Measurements from ENCODE around the gene ARPC2. TPM values are rescaled to one million over a fixed set of nuclear protein-coding genes. Genes with fewer than 3 reads are reported as not detected.
"Not testable (repeated sequence)": the region's sequence is repeated elsewhere in the genome, so short reads cannot be mapped to it uniquely, and the experiment has no call there.

Gene ARPC2
- 100 to 1,000 TPM; 150 to 426 TPM for polyA plus RNA-seq

DNA sequence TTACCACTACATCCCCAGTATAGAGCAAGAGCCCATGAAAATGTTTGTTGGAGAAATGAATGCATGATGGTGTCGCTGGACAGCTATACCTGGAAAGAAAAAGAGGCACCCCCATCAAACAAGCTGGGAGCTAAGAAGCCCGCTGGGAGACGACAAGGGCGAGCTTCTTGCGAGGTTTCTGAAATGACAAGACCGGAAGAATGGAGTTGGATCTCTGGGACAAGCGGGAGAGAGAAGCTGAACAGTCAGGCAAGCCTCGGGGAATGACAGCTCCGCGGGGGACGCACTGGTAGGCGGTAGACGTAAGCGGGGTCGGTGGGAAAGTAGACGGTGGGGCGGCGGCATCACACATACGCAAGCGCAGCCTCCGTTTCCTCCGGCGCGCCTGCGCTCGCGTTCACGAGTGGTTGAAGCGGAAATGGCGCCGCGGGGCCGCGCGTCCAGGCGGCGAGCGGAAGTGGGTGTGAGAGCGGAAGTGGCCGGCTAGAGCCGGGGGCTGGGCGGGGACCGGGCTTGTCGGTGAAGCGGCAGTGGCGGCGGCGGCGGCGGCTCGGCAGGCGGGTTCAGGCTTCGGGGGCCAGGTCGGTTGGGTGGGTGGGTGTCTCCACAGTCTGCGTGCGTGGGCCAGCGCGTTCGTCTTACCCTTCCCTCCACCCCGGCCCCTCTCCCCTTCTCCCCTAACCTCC lies at the start of gene ARPC2:
Gene ARPC2, plus strand, starts transcription at position 516 of the 686 bp plus-strand sequence. CDS start 282 bp downstream, outside the sequence.
- Histone ChIP-seq H3K36me3 (ENCODE audit: control insufficient read depth in 2 of 2, insufficient read depth in 2 of 2, low read length in 1 of 2) (peaks cover 0 to 2% of the 10 kb centered on the region in 2 donors), H3K4me1 (ENCODE audit: control insufficient read depth in 2 of 2, insufficient read depth in 2 of 2, low read length in 1 of 2) (peaks cover 0 to 2% of the 10 kb centered on the region in 2 donors), H3K9me3 (ENCODE audit: control insufficient read depth in 2 of 2, insufficient read depth in 1 of 2, low read depth in 1 of 2, low read length in 1 of 2) (no peaks in the 10 kb centered on the region), H3K27me3 (ENCODE audit: control insufficient read depth in 1 of 2, insufficient read depth in 2 of 2, low read length in 2 of 2) (no peaks in the 10 kb centered on the region), H3K4me3 (ENCODE audit: low read depth in 1 of 2, low read length in 2 of 2) (peak within 1 kb of the TSS; percentile 89 to 99), H3K27ac (ENCODE audit: low read depth in 2 of 2, low read length in 1 of 2) (peak within 1 kb of the TSS; percentile 99 to 100)
- WGBS, 2 donors, result 0% methylated on average over 41 to 60 of the region's 60 CpGs

DNA sequence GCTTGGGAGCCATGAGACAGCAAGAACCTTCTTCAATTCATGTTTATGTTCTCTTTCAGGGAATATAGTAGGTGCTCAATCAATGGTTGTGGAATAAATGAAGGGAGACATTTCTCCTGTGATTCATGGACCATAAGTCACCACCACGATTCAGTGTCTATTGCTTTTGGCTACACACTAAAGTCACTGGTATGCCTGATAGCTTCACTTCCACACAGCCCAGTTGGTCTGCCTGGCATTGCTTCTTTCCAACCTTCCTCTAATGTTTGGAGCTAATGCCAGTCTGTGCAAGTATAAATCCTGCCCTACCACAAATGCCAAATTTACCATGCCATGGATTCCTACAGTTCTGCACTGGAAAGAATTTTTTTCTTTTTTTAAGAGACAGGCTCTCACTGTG lies 49.0 kb upstream of the ARPC2 start:
- H3K9me3 ChIP-seq (ENCODE audit: control insufficient read depth in 2 of 2, insufficient read depth in 1 of 2, low read depth in 1 of 2, low read length in 1 of 2), result no peaks in the 10 kb centered on the region
- H3K36me3 ChIP-seq (ENCODE audit: control insufficient read depth in 2 of 2, insufficient read depth in 2 of 2, low read length in 1 of 2), result no peaks in the 10 kb centered on the region
- H3K4me1 ChIP-seq (ENCODE audit: control insufficient read depth in 2 of 2, insufficient read depth in 2 of 2, low read length in 1 of 2), result peaks cover 0 to 6% of the 10 kb centered on the region in 2 donors
- WGBS, 2 donors, result 32 to 52% methylated on average over 1 of the region's 1 CpG
- no peak overlapping the region for H3K4me3 ChIP-seq (ENCODE audit: low read depth in 1 of 2, low read length in 2 of 2)
- H3K27ac ChIP-seq (ENCODE audit: low read depth in 2 of 2, low read length in 1 of 2), result no peak overlapping the region
- H3K27me3 ChIP-seq (ENCODE audit: control insufficient read depth in 1 of 2, insufficient read depth in 2 of 2, low read length in 2 of 2), result no peaks in the 10 kb centered on the region

DNA sequence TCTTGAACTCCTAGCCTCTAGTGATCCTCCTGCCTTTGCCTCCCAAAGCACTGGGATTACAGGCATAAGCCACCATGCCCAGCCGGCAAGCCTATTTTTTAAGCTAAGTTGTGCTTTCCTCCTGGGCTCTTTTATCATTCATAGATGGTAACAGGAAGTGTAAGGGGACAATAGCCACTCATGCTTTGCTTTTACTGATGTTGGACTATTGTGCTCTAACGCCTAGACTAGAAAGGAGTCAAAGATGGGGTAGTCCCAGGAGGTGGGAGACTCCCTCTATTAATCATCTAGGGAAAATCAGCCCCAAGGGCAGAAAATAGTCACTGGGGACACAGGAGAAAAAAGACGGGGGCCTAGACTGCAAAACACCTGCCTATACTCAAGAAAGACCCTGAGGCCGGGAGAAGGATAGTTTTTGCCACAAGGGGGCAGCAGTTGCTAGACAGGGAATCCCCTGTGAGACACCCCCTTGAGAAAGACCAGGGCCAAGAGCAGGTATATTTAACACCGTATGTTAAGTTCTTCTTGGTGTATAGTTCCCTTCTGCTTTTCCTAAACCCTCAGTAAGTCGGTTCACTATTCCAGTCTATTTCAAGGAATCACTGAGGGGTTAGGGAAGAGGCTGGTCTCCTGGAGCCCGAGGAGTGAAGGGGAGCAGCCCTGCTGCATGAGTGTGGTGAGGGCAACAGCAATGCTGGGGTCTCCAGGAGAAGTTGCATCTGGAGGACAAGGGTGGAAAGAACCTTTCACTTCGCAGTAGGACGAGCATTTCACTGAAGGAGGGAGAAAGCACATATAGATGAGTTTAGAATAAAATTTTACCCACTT lies 48.1 kb upstream of the ARPC2 start:
- no peak overlapping the region for H3K27ac ChIP-seq (ENCODE audit: low read depth in 2 of 2, low read length in 1 of 2)
- no peaks in the 10 kb centered on the region for H3K27me3 ChIP-seq (ENCODE audit: control insufficient read depth in 1 of 2, insufficient read depth in 2 of 2, low read length in 2 of 2)
- 54 to 57% methylated on average over 9 of the region's 9 CpGs for WGBS, 2 donors
- H3K9me3 ChIP-seq (ENCODE audit: control insufficient read depth in 2 of 2, insufficient read depth in 1 of 2, low read depth in 1 of 2, low read length in 1 of 2), result no peaks in the 10 kb centered on the region
- peaks cover 0 to 2% of the 10 kb centered on the region in 2 donors for H3K4me1 ChIP-seq (ENCODE audit: control insufficient read depth in 2 of 2, insufficient read depth in 2 of 2, low read length in 1 of 2)
- no peaks in the 10 kb centered on the region for H3K36me3 ChIP-seq (ENCODE audit: control insufficient read depth in 2 of 2, insufficient read depth in 2 of 2, low read length in 1 of 2)
- H3K4me3 ChIP-seq (ENCODE audit: low read depth in 1 of 2, low read length in 2 of 2), result no peak overlapping the region

DNA sequence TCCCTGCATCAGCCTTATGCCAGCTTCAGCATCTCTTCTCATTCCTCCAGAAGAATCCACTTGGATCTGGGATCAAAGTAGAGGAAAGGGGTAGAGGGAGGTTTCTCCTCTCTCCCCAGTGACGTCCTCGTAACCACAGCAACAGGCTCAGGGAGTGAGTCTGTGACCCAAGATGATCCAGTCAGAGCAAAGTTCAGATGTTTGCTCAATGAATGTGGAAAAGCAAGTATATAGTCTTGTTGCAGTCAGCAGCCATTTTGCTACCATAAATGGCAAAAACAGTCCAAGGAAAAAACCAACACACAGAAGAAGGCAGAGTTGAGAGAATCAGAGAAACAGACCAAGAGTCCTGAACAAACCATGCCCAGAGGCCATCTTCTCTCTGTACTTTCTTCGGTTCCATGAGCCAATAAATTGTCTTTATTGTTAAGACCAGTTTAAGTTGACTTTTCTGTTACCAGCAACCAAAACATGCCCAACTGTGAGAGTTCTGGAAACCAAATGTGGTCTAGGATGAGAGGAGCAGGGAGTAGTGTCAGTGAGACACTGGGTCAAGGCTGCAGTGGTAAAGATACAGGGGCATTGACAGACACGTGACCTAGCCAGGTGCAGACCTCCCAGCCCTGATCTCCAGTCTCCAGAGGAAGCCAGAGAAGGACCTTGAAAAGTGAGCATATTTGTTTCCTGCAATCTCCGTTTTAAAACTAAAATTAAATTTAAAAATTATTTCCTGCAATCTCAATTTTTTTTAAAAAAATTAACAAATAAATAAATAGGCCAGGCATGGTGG lies 47.0 kb upstream of the ARPC2 start:
- Histone ChIP-seq H3K27me3 (ENCODE audit: control insufficient read depth in 1 of 2, insufficient read depth in 2 of 2, low read length in 2 of 2) (no peaks in the 10 kb centered on the region), H3K27ac (ENCODE audit: low read depth in 2 of 2, low read length in 1 of 2) (no peak overlapping the region), H3K36me3 (ENCODE audit: control insufficient read depth in 2 of 2, insufficient read depth in 2 of 2, low read length in 1 of 2) (no peaks in the 10 kb centered on the region), H3K4me1 (ENCODE audit: control insufficient read depth in 2 of 2, insufficient read depth in 2 of 2, low read length in 1 of 2) (peaks cover 0 to 2% of the 10 kb centered on the region in 2 donors), H3K4me3 (ENCODE audit: low read depth in 1 of 2, low read length in 2 of 2) (no peak overlapping the region), H3K9me3 (ENCODE audit: control insufficient read depth in 2 of 2, insufficient read depth in 1 of 2, low read depth in 1 of 2, low read length in 1 of 2) (no peaks in the 10 kb centered on the region)
- 53 to 67% methylated on average over 5 of the region's 5 CpGs for WGBS, 2 donors

DNA sequence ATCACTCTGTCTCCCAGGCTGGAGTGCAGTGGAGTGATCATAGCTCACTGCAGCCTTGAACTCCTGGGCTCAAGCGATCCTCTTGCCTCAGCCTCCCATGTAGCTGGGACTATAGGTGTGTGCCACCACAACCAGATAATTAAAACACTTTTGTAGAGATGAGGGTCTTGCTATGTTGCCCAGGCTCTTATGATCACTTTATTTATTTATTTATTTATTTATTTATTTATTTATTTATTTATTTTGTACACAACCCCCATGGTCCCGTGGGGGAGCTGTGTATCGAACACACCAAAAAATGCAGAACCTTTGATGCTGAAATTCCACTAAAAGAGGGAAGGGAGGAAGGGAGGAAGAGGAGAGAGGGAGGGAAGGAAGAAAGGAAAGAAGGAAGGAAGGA lies 45.2 kb upstream of the ARPC2 start:
- H3K4me3 ChIP-seq (ENCODE audit: low read depth in 1 of 2, low read length in 2 of 2); H3K27me3 ChIP-seq (ENCODE audit: control insufficient read depth in 1 of 2, insufficient read depth in 2 of 2, low read length in 2 of 2); H3K27ac ChIP-seq (ENCODE audit: low read depth in 2 of 2, low read length in 1 of 2); H3K4me1 ChIP-seq (ENCODE audit: control insufficient read depth in 2 of 2, insufficient read depth in 2 of 2, low read length in 1 of 2); H3K9me3 ChIP-seq (ENCODE audit: control insufficient read depth in 2 of 2, insufficient read depth in 1 of 2, low read depth in 1 of 2, low read length in 1 of 2); H3K36me3 ChIP-seq (ENCODE audit: control insufficient read depth in 2 of 2, insufficient read depth in 2 of 2, low read length in 1 of 2): not testable (repeated sequence)
- 90% methylated on average over 3 of the region's 3 CpGs for WGBS, 2 donors

DNA sequence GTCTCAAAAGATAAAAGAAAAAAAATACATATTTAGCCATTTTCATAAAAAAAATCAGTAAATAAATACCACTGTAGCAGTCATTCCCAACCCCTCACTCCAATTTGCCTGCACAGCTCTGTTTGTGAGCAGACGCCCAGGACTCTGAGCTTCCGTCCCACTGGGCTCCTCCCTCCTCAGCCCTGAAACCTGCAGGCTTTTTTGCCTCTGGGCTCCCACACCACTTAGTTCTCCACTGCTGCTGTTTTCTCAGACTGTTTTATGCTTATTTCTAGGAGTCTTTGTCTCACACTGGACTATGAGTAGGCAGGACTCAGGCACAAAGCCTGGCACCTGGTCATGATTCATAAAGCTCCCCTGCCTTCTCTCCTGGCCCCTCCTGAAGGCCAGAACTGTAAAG lies 44.1 kb upstream of the ARPC2 start:
- no peaks in the 10 kb centered on the region for H3K27me3 ChIP-seq (ENCODE audit: control insufficient read depth in 1 of 2, insufficient read depth in 2 of 2, low read length in 2 of 2)
- no peak overlapping the region for H3K4me3 ChIP-seq (ENCODE audit: low read depth in 1 of 2, low read length in 2 of 2)
- H3K9me3 ChIP-seq (ENCODE audit: control insufficient read depth in 2 of 2, insufficient read depth in 1 of 2, low read depth in 1 of 2, low read length in 1 of 2), result no peaks in the 10 kb centered on the region
- whole genome bisulfite sequencing, 2 donors, result 77 to 85% methylated on average over 2 of the region's 2 CpGs
- no peaks in the 10 kb centered on the region for H3K4me1 ChIP-seq (ENCODE audit: control insufficient read depth in 2 of 2, insufficient read depth in 2 of 2, low read length in 1 of 2)
- no peak overlapping the region for H3K27ac ChIP-seq (ENCODE audit: low read depth in 2 of 2, low read length in 1 of 2)
- no peaks in the 10 kb centered on the region for H3K36me3 ChIP-seq (ENCODE audit: control insufficient read depth in 2 of 2, insufficient read depth in 2 of 2, low read length in 1 of 2)

DNA sequence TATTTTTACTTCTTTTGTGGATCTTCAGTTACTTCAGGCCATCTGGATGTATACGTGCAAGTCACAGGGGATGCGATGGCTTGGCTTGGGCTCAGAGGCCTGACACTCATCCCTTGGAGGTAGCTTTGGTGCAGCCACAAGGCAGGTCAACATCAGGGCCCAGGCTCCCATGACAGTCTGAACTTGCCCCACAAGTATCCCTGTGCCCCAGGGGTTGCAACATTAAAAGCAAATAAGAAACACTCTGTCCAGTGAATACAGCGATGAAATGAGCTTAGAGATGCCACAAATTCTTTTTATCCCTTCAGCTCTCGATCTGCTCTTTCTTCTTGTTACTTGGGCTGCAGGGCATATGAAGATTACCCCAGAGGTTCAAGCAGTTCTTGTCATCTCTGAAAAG lies 37.2 kb upstream of the ARPC2 start:
- 71 to 84% methylated on average over 4 of the region's 4 CpGs for WGBS, 2 donors

DNA sequence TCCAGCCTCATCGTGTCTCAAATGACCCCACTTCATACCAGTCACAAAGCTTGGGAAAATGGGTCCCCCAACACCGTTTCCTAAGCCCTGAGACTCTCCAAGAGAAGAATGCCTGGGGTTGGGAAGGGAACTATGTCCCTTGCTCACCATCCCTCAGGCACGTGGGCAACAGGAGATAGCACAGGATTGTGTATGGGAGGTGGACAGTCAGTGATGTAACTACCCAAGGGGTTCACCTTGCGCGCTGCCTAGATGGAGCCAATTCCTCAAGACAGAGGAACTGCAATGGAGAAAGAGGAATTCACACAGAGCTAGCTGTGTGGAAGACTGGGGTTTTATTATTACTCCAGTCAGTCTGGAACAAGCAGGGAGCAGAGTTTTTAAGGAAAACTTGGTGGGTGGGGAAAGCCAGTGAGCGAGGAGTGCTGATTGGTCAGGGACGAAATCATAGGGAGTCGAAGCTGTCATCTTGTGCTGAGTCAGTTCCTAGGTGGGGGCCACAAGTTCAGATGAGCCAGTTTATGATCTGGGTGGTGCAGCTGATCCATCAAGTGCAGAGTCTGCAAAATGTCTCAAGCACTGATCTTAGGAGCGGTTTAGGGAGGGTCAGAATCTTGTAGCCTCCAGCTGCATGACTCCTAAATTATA lies 36.4 kb upstream of the ARPC2 start:
- H3K27me3 ChIP-seq (ENCODE audit: control insufficient read depth in 1 of 2, insufficient read depth in 2 of 2, low read length in 2 of 2), result no peaks in the 10 kb centered on the region
- H3K36me3 ChIP-seq (ENCODE audit: control insufficient read depth in 2 of 2, insufficient read depth in 2 of 2, low read length in 1 of 2), result no peaks in the 10 kb centered on the region
- 60 to 67% methylated on average over 9 of the region's 9 CpGs for WGBS, 2 donors
- no peak overlapping the region for H3K27ac ChIP-seq (ENCODE audit: low read depth in 2 of 2, low read length in 1 of 2)
- no peaks in the 10 kb centered on the region for H3K4me1 ChIP-seq (ENCODE audit: control insufficient read depth in 2 of 2, insufficient read depth in 2 of 2, low read length in 1 of 2)
- H3K4me3 ChIP-seq (ENCODE audit: low read depth in 1 of 2, low read length in 2 of 2), result no peak overlapping the region
- H3K9me3 ChIP-seq (ENCODE audit: control insufficient read depth in 2 of 2, insufficient read depth in 1 of 2, low read depth in 1 of 2, low read length in 1 of 2), result no peaks in the 10 kb centered on the region

More for the DNA sequence above, 37.2 kb upstream of the ARPC2 start:
- Histone ChIP-seq H3K36me3 (ENCODE audit: control insufficient read depth in 2 of 2, insufficient read depth in 2 of 2, low read length in 1 of 2) (no peaks in the 10 kb centered on the region), H3K9me3 (ENCODE audit: control insufficient read depth in 2 of 2, insufficient read depth in 1 of 2, low read depth in 1 of 2, low read length in 1 of 2) (no peaks in the 10 kb centered on the region), H3K27ac (ENCODE audit: low read depth in 2 of 2, low read length in 1 of 2) (no peak overlapping the region), H3K27me3 (ENCODE audit: control insufficient read depth in 1 of 2, insufficient read depth in 2 of 2, low read length in 2 of 2) (no peaks in the 10 kb centered on the region), H3K4me3 (ENCODE audit: low read depth in 1 of 2, low read length in 2 of 2) (no peak overlapping the region), H3K4me1 (ENCODE audit: control insufficient read depth in 2 of 2, insufficient read depth in 2 of 2, low read length in 1 of 2) (no peaks in the 10 kb centered on the region)

DNA sequence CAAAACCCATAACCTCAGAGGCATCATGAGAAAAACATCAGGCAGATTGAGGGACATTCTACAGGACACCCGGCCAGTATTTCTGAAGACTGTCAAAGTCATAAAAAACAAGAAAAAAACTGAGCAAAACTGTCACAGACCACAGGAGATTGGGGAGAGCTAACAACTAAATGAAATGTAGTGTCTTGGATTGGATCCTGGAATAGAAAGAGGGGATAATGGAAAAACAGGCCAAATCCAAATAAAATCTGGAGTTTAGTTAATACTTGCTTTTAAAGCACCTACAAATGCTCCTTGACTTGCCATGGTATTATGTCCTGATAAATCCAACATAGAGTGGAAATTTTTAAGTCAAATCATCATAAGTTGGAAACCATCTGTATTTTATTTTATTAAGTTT lies 32.7 kb upstream of the ARPC2 start:
- no peaks in the 10 kb centered on the region for H3K4me1 ChIP-seq (ENCODE audit: control insufficient read depth in 2 of 2, insufficient read depth in 2 of 2, low read length in 1 of 2)
- WGBS, 2 donors, result 94 to 97% methylated on average over 1 of the region's 1 CpG
- no peak overlapping the region for H3K27ac ChIP-seq (ENCODE audit: low read depth in 2 of 2, low read length in 1 of 2)
- no peaks in the 10 kb centered on the region for H3K9me3 ChIP-seq (ENCODE audit: control insufficient read depth in 2 of 2, insufficient read depth in 1 of 2, low read depth in 1 of 2, low read length in 1 of 2)
- H3K36me3 ChIP-seq (ENCODE audit: control insufficient read depth in 2 of 2, insufficient read depth in 2 of 2, low read length in 1 of 2), result no peaks in the 10 kb centered on the region
- H3K27me3 ChIP-seq (ENCODE audit: control insufficient read depth in 1 of 2, insufficient read depth in 2 of 2, low read length in 2 of 2), result no peaks in the 10 kb centered on the region
- H3K4me3 ChIP-seq (ENCODE audit: low read depth in 1 of 2, low read length in 2 of 2), result no peak overlapping the region
